HG02870 (cell line): ENCODE results near the gene KCNAB2.

Source experiments
- ATAC-seq: cut with Tn5 transposase; IDR thresholded peaks from one replicate; pipeline ENCODE4 v1.9.1; 2021; ENCODE audit warnings: mild to moderate bottlenecking, moderate library complexity; ENCODE audit not compliant: unreplicated experiment

The KCNAB2 gene

DNA sequence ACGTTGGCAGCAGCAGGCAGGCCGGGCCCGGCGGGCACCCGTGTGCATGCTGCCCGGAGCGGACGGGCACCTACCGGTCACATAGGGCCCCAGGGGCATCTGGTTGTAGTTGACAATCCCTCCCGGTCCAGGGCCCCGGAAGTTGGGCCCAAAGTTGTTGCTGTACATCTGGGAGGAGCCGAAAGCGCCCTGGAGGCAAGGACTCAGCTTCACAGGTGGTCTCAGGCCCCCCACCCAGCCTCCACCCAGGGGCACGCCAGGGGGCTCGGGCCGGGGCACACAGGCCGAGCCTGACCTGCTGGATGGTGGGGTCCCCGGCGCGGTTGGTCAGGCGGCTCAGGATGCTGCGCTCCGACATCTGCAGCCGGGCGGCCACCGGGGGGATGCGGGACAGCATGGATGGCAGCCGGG is 60.6 kb downstream of the KCNAB2 start:
- ATAC-seq: no peak

DNA sequence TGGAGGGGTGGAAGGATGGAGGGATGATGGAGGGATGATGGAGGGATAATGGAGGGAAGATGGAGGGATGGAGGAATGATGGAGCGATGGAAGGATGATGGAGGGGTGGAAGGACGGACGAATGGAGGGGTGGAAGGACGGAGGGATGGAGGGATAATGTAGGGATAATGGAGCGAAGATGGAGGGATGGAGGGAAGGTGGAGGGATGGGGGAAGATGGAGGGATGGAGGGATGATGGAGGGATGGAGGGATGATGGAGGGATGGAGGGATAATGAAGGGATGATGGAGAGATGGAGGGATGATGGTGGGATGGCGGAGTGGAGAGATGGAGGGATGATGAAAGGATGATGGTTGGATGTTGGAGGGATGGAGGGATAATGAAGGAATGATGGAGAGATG is 61.3 kb downstream of the KCNAB2 start:
- ATAC-seq: no peak

DNA sequence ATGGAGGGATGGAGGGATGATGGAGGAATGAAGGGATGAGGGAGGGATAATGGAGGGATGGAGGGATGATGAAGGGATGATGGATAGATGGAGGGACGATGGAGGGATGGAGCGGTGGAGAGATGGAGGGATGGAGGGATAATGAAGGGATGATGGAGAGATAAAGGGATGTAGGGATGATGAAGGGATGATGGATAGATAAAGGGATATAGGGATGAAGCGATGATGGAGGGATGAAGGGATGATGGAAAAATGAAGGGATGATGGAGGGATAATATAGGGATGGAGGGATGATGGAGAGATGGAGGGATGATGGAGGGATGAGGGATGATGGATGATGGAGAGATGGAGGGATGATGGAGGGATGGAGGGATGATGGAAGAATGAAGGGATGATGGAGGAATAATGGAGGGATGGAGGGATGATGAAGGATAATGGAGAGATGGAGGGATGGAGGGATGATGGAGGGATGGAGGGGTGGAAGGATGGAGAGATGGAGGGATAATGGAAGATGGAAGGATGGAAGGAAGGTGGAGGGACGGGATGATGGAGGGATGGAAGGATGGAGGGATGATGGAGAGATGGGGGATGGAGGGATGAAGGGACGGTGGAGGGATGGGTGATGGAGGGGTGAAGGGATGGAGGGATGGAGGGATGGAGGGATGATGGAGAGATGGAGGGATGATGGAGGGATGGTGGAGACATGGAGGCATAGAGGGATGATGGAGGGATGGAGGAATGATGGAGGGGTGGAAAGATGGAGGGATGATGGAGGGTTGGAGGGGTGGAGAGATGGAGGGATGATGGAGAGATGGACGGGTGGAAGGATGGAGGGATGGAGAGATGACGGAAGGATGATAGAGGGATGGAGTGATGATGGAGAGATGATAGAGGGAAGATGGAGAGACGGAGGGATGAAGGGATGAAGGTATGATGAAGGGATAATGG is 62.0 kb downstream of the KCNAB2 start:
- ATAC-seq: no peak

- ATAC-seq: no peak
Measured at GRCh38 chr1:6108476-6108875, 62.8 kb downstream of the KCNAB2 start.

- no peak for ATAC-seq
Measured at GRCh38 chr1:6108937-6109614, 63.4 kb downstream of the KCNAB2 start.

DNA sequence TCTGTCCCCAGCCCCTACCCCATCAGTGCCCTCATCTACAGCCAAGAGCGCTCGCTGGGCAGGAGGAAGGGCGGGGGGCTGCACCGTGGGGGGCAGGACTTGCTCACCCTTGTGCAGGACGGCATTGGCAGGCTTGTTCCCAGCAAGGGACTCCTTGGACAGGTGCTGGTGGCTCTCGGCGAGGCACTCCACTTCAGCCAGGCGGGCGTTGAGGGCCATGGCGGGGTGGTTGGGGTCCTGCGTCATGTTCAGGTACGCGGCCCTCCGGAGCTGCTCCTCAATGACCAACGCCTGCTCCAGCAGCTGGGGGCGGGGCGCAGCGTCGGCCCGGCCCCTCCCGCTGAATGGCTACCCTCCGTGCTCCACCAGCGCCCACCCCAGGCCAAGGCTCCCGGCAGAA is 64.0 kb downstream of the KCNAB2 start:
- ATAC-seq: no peak

DNA sequence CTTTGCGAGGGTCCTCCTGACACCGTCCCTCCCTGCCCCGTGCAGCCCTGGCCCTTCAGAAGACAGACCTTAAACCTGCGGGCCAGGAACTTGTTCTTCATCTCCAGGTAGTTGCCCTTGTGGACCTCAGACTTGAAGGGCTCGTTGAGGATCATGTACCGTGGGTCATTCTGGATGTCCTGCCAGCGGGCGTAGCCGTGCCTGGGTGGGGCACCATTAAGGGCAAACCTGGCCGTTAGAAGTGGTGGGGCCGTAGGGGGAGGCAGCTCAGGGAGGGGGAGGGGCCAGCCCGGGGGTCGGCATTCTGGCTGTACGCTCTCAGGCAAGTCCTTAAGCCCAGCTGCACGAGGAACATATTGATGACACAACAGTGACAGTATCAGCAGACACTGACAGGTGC is 64.6 kb downstream of the KCNAB2 start:
- ATAC-seq: no peak

- ATAC-seq: no peak
Measured at GRCh38 chr1:6111571-6111970, 65.9 kb downstream of the KCNAB2 start.

GRCh38 chr1:6111991-6112689 is 66.5 kb downstream of the KCNAB2 start:
- ATAC-seq: no peak

DNA sequence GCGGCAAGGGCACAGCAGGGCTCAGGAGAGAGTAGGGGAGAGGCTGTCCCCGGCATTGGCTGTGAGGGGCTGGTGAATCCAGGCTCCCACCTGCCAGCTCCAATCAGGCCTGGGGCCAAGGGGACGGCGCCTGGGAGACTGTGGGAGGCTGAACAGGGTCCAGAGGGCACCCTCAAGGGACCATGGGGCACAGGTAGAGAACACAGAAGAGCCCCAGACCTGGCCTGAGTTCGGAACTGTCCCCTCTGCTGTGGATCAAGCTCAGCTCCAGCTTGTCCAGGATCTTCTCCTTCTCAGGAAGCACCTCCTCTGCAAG is 67.0 kb downstream of the KCNAB2 start:
- no peak for ATAC-seq

GRCh38 chr1:6113116-6113515 is 67.4 kb downstream of the KCNAB2 start:
- no peak for ATAC-seq

- no peak for ATAC-seq
Measured at GRCh38 chr1:6113745-6114144, 68.1 kb downstream of the KCNAB2 start.

DNA sequence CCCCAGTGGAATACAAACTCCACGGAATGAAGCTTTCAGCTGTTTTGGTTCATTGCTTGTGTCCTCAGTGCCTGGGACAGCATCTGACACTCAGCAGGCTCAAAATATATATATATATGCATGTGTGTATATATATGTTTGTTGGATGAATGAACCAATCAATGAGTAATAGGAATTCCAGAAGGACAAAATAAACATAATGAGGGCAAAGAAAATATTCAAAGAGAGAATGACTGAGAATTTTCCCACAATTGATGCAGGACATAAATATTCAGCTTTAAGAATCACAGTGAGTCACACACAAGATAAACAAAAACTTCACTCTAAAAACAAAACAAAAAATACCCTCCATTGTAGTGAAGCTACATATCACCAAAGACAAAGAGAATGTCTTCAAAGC is 70.4 kb downstream of the KCNAB2 start:
- ATAC-seq: no peak

DNA sequence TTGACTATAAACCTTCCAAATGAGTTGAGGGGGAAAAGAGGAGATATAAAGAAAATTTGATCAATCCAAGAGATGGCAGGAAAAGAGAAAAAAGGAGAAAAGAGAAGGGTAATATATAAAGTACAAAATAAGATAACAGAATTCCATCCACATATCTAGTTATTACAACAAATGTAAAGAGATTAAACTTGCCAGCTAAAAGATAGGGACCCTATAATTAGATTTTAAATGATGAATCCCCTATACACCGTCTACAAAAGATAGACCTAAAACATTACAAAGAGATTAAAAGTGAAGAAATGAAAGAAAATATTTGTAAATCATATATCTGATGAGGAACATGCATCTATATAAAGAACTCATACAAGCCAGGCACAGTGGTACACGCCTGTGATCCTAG is 71.4 kb downstream of the KCNAB2 start:
- ATAC-seq: no peak

DNA sequence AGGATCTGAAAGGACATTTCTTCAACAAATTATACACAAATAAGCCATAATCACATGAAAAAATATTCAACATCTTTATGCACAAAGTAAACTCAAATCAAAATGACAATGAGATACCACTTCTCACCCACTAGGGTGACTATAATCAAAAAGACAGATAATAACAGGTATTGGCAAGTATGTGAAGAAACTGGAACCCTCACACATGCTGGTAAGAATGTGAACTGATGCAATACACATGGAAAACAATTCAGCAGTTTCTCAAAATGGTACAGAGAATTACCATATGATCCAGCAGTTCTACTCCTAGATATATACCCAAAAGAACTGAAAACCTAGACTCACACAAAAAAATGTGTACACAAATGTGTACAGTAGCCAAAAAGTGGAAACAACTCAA is 71.9 kb downstream of the KCNAB2 start:
- no peak for ATAC-seq

DNA sequence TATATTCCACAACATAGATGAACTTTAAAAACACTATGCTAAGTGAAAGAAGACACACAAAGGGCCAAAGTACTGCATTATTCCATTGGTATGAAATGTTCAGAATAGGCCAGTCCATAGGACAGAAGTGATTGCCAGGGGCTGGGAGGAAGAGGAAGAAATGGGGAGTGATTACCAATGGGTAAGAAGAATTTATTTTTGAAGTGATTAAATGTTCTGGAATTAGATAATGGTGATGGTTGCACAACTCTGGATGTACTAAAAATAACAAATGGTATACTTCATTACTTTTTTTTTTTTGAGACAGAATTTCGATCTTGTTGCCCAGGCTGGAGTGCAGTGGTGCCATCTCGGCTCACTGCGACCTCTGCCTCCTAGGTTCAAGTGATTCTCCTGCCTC is 72.7 kb downstream of the KCNAB2 start:
- ATAC-seq: no peak

DNA sequence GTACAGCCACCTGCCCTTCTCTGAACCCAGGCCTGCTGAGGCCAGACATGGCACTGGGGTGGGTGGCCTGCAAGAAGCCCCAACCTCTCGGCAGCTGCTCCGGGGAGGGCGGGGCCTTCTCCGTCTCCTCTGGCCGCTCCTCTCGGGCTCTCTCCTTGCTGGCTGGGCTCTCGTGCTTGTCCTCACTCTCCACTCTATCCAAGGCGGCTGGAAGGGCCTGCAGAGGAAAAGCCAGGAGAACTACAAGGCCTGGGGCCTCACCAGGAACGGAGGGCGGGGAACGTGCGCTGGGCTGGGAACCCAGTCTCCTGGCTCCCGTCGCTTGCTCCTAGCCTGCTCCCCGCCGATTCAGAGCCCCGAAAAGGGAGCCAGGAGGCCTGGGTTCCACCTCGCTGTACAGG is 75.3 kb downstream of the KCNAB2 start:
- no peak for ATAC-seq

- no peak for ATAC-seq
Measured at GRCh38 chr1:6121651-6122370, 76.1 kb downstream of the KCNAB2 start.

DNA sequence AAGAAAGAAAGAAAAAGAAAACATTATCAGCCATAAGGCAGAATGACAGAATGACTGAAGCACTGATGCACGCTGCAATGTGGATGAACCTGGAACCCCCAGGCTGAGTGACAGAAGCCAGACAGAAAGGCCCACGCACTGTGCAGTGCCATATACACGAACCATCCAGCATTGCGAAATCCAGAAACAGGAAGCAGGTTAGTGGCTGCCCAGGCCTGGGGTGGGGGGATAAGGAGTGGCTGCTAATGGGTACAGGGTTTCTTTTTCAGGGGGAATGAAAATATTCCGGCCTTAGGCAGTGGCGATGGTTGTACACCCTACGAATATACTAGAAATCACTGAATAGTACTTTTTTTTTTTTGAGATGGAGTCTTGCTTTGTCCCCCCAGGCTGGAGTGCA is 77.4 kb downstream of the KCNAB2 start:
- no peak for ATAC-seq

DNA sequence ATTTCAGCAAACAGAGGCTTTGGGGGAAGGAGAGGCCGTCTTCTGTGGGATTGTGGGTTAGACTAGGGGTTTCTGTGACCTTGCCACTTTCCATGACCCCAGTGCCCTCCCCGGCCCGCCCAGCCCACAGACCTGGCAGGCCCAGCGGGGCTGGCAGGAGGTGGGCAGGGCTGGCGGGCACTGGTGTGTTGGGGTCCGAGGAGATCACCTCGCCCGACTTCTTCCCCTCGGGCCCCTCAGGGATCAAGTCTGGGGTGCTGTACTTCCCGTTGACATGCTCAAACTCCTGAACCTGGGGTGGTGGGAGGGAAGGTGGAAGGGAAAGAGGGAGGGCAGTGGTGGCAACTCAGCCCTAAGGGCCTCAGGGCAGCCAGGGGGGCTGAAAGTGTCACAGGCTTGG is 78.1 kb downstream of the KCNAB2 start:
- no peak for ATAC-seq

DNA sequence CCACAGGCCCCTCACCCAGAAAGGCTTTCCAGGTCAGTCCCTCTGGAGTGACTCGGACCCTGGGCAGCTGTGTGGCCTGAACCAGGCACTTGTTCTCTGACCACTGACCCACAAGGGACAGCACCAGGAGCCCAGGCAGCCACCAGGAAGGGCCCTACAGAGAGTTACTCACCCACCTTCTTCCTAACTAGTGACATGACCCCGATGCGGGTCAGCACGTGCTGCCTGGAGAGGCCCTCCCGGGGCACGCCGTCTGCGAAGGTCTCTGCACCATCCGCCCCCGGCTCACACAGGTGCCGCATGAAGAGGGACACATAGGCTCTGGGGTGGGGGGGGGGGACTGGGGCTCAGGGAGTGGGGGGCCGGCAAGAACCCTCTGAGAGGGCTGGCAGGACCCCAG is 78.7 kb downstream of the KCNAB2 start:
- ATAC-seq: no peak
